Cardiac fibroblast (primary cell): Measurements from ENCODE around the gene ITPR2.
"Not testable (repeated sequence)": the region's sequence is repeated elsewhere in the genome, so short reads cannot be mapped to it uniquely, and the experiment has no call there.

Experiments
- DNase-seq, 2 donors: peaks; one replicate each; pipeline versions ENCODE4 v3.0.0 to v3.0.0-alpha.2; 2010; ENCODE audit warnings: low read depth in 2 of 2
- H3K4me3 ChIP-seq, 2 donors: replicated peaks in 1 of 2; 1 replicate in 1 of 2; 2 replicates in 1 of 2; pipeline ENCODE4 v1.5.1; 2011; ENCODE audit warnings: low read depth in 2 of 2, low read length in 2 of 2, mild to moderate bottlenecking in 2 of 2, moderate library complexity in 1 of 2
- CTCF ChIP-seq: IDR thresholded peaks from one replicate; pipeline ENCODE4 v1.5.1; 2011; ENCODE audit warnings: low read depth, mild to moderate bottlenecking, low read length, inconsistent platforms

Gene ITPR2

GRCh38 chr12:26782372-26783130 is 50.4 kb downstream of the ITPR2 start:
- no peak overlapping the region for H3K4me3 ChIP-seq
- DNase-seq, result no peak
- no peak for TF ChIP-seq CTCF

GRCh38 chr12:26780656-26781055 is 52.3 kb downstream of the ITPR2 start:
- DNase-seq, H3K4me3 ChIP-seq: not testable (repeated sequence)

- not testable (repeated sequence) for DNase-seq
Observed at GRCh38 chr12:26778173-26778775, 54.7 kb downstream of the ITPR2 start.

GRCh38 chr12:26777236-26777635 is 55.8 kb downstream of the ITPR2 start:
- H3K4me3 ChIP-seq, result no peak overlapping the region
- TF ChIP-seq CTCF, result no peak
- no peak for DNase-seq

More at GRCh38 chr12:26778173-26778775, 54.7 kb downstream of the ITPR2 start:
- not testable (repeated sequence) for H3K4me3 ChIP-seq

GRCh38 chr12:26775991-26776390 is 57.0 kb downstream of the ITPR2 start:
- not testable (repeated sequence) for H3K4me3 ChIP-seq
- peak in 1 of 2 donors; percentile 65 for DNase-seq

- no peak for DNase-seq
- no peak overlapping the region for H3K4me3 ChIP-seq
- no peak for TF ChIP-seq CTCF
Observed at GRCh38 chr12:26773313-26774104, 59.5 kb downstream of the ITPR2 start.

- TF ChIP-seq CTCF, result no peak
- no peak overlapping the region for H3K4me3 ChIP-seq
- DNase-seq, result no peak
Observed at GRCh38 chr12:26771861-26772260, 61.1 kb downstream of the ITPR2 start.

GRCh38 chr12:26770239-26771070 is 62.5 kb downstream of the ITPR2 start:
- DNase-seq, result no peak
- H3K4me3 ChIP-seq, result no peak overlapping the region
- TF ChIP-seq CTCF, result no peak
